IPS-20b (cell line): Measurements from ENCODE around the gene TOB1.

Experiments
- H3K27ac ChIP-seq: one replicate; pipeline ENCODE4 v1.5.1; 2013; ENCODE audit warnings: low read length
- H3K27me3 ChIP-seq: 2 replicates; pipeline ENCODE4 v1.6.1; 2013; ENCODE audit warnings: mild to moderate bottlenecking, low read length, inconsistent platforms; ENCODE audit not compliant: insufficient read depth
- H3K36me3 ChIP-seq: 2 replicates; pipeline ENCODE4 v1.6.1; 2013; ENCODE audit warnings: low read depth, mild to moderate bottlenecking, inconsistent platforms, low read length, moderate library complexity; ENCODE audit not compliant: insufficient read depth
- H3K4me1 ChIP-seq: 2 replicates; pipeline ENCODE4 v1.6.1; 2013; ENCODE audit warnings: mild to moderate bottlenecking, control low read depth, inconsistent platforms, low read length, moderate library complexity; ENCODE audit not compliant: insufficient read depth
- H3K4me3 ChIP-seq: 2 replicates; pipeline ENCODE4 v1.5.1; 2013; ENCODE audit warnings: mild to moderate bottlenecking, low read length, inconsistent platforms
- H3K9ac ChIP-seq: 2 replicates; pipeline ENCODE4 v1.6.1; 2013; ENCODE audit warnings: low read depth, mild to moderate bottlenecking, inconsistent platforms, low read length, moderate library complexity
- H3K9me3 ChIP-seq: 2 replicates; pipeline ENCODE4 v1.6.1; 2013; ENCODE audit warnings: mild to moderate bottlenecking, low read depth, low read length, inconsistent platforms; ENCODE audit not compliant: insufficient read depth

Gene TOB1

DNA sequence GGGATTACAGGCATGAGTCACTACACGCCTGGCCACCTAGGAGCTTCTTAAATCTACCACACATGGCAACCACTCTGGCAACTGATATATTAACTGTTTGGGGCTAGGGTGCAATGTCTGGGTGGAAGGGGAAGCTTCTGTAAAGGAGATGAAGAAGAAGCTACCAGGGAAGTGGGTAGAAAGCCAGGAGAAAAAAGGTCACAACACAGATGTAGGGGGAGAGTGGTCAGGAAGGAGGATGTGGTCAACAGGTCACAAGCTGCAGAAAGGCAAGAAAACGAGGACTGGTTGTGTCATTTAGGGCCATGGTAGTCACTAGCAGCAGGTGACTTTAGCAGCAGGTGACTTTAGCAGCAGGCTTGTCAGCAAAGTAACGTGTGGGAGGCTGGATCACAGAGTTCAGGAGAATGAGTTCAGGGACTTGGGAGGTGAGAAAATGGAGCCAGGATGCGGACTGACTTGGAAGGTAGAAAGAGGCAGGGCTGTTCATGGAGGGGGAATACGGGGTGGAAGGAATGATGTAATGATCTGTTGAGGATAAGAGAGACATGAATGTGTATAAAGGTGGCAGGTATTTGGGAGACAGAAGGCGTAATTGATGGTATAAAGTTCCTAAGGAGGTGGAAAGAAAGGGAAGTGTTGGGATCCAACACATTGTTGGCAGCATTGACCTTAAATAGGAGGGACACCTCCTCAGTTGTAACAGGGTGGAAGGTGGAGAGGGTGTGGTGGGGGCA lies 47.1 kb downstream of the TOB1 start:
- H3K4me1 ChIP-seq = no peaks in the 10 kb centered on the region
- no peak overlapping the region for H3K9ac ChIP-seq
- H3K36me3 ChIP-seq = no peaks in the 10 kb centered on the region
- no peak overlapping the region for H3K27ac ChIP-seq
- H3K9me3 ChIP-seq = no peaks in the 10 kb centered on the region
- no peak overlapping the region for H3K4me3 ChIP-seq
- H3K27me3 ChIP-seq = no peaks in the 10 kb centered on the region

DNA sequence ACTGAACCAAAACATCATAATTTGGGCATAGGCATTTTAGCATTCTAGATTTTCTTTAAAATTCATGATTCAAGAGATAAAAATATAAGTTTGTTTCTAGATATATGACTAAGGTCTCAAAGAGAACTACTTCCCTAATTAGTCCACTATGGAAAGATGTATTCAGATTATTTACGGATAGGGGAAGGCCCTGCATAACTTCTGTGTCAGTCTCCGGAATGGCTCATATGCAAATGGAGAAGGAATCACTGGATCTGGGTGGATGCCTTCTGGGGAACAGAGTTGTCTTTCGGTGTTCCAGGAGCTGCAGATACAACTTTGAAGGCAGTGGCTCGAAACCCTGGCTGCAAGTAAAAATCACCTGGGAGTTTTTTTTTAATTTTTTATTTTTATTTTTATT lies 47.9 kb downstream of the TOB1 start:
- Histone ChIP-seq H3K4me1 (no peaks in the 10 kb centered on the region), H3K9ac (no peak overlapping the region), H3K36me3 (no peaks in the 10 kb centered on the region), H3K27ac (no peak overlapping the region), H3K27me3 (no peaks in the 10 kb centered on the region), H3K9me3 (no peaks in the 10 kb centered on the region), H3K4me3 (no peak overlapping the region)

DNA sequence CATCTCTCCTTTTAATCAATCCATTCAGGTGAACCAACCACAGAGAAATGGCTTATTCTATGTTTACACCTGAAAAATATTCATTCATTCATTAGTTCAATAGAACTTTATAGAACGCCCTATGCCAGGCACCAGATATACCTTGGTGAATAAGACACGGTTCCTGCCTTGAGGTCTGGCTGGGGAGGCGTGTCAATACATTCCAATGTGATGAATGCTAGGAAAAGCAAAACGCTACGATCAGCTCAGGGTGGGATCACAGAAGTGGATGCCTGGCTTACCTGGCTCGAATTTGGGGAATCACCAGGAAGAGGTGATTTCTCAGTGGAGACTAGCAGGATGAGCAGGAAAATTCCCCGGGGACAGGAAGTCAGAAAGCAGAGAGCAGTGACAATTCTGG lies 48.3 kb downstream of the TOB1 start:
- Histone ChIP-seq H3K4me1 (no peaks in the 10 kb centered on the region), H3K4me3 (no peak overlapping the region), H3K36me3 (no peaks in the 10 kb centered on the region), H3K27me3 (no peaks in the 10 kb centered on the region), H3K9ac (no peak overlapping the region), H3K9me3 (no peaks in the 10 kb centered on the region), H3K27ac (no peak overlapping the region)

DNA sequence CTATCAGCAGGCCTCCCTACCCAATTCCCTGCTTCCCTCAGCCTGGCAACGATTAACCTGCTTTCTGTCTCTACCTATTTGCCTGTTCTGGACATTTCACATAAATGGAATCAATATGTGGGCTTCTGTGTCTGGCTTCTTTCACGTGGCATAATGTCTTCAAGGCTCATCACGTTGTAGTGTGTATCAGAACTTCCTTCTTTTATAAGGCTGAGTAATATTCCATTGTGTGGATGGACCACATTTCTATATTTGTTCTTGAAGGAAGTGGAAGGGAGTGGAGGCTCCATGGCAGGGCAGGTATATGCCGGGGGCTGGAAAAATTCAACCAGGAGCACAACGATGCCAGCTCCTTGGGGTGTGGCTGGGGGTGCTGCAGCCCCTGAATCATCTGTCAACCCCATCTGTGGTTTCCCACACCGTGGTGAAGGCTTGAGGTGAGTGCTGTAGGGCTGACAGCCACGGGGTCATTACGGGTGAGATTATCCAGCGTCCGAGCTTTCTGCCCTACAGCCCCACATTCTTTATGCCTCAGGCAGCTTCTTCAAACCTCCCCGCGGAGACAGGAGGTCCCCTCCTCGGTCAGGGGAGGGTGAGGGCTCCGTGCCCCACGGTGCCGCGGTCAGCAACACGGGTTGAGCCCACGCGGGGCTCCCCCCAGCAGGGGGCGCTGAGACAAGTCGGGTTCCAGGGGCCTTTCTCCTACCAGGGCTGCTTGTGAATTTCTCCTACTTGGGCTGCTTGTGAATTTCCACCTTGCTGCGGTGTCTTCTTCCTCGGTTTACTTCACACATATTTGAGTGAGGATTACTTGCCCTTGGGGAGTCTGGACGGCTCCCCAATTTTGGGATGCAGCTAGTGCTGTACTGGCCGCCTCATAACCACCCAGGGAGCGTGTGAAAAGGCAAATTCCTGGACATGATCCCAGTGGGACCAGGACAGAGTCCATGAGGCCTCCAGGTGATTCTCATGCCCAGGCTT lies 49.1 kb downstream of the TOB1 start:
- Histone ChIP-seq H3K9ac (no peak overlapping the region), H3K27me3 (no peaks in the 10 kb centered on the region), H3K4me3 (no peak overlapping the region), H3K36me3 (no peaks in the 10 kb centered on the region), H3K9me3 (no peaks in the 10 kb centered on the region), H3K27ac (no peak overlapping the region), H3K4me1 (no peaks in the 10 kb centered on the region)

DNA sequence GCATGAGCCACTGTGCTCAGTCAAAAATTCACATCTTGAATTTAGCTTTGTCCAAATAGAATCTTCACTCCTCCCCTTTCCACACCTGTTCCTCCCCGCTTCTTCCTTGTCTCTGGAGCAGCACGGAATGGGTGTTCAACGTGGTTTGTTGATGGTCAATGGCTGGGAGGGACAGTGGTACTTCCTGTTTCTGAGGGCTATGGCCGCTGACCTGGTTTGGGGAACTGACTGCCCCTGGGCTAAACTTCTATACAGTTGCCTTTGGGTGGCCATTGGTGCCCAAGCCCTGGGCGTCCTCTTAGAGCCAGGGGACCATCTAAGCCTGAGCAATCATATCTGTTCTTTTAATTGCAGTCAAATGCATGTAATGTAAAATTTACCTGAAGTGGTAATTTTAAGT lies 49.9 kb downstream of the TOB1 start:
- Histone ChIP-seq H3K36me3 (no peaks in the 10 kb centered on the region), H3K4me3 (no peak overlapping the region), H3K9ac (no peak overlapping the region), H3K27me3 (no peaks in the 10 kb centered on the region), H3K9me3 (no peaks in the 10 kb centered on the region), H3K27ac (no peak overlapping the region), H3K4me1 (no peaks in the 10 kb centered on the region)

DNA sequence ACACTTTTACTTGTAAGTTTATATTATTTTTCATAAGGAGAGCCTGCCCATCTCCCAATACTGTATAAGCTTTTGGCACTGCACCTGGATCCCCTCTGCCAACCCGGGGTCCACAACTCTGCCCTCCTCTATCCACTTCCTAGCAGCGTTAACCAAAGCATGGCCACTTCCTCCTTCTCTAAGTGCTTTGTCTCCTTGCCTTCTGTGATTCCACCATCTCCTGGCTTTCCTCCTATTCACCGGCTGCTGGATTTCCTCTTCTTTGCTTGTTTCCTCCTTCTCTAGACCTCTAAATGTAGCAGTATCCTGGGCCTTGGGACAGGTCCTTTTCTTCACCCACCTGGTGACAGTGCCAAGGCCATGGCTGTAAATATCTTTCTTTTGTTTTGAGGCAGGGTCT lies 50.8 kb downstream of the TOB1 start:
- Histone ChIP-seq H3K4me1 (no peaks in the 10 kb centered on the region), H3K27ac (no peak overlapping the region), H3K36me3 (no peaks in the 10 kb centered on the region), H3K27me3 (no peaks in the 10 kb centered on the region), H3K9me3 (no peaks in the 10 kb centered on the region), H3K9ac (no peak overlapping the region), H3K4me3 (no peak overlapping the region)

DNA sequence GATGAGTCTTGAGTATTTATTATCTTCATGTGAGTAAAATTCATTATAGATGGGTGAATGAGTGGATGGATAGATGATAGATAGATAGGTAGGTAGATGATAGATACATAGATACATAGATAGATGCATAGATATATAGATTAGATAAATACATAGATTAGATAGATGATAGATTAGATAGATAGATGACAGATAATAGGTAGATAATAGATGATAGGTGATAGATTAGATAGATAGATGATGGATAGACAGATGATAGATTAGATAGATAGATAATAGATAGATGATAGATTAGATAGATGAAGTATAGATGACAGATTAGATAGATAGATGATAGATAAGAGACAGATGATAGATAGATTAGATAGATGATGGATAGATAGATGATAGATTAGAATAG lies 52.6 kb downstream of the TOB1 start:
- Histone ChIP-seq H3K9ac (no peak overlapping the region), H3K36me3 (no peaks in the 10 kb centered on the region), H3K9me3 (no peaks in the 10 kb centered on the region), H3K27ac (no peak overlapping the region), H3K27me3 (no peaks in the 10 kb centered on the region), H3K4me1 (no peaks in the 10 kb centered on the region), H3K4me3 (no peak overlapping the region)
